Activated gamma-delta T cell (primary cell): ENCODE results near the gene NAA35.
"Not testable (repeated sequence)": the region's sequence is repeated elsewhere in the genome, so short reads cannot be mapped to it uniquely, and the experiment has no call there.

ENCODE experiments used
- DNase-seq: peaks from one replicate; lab custom pipeline; 2025; lab: John Stamatoyannopoulos, UW

The NAA35 gene

DNA sequence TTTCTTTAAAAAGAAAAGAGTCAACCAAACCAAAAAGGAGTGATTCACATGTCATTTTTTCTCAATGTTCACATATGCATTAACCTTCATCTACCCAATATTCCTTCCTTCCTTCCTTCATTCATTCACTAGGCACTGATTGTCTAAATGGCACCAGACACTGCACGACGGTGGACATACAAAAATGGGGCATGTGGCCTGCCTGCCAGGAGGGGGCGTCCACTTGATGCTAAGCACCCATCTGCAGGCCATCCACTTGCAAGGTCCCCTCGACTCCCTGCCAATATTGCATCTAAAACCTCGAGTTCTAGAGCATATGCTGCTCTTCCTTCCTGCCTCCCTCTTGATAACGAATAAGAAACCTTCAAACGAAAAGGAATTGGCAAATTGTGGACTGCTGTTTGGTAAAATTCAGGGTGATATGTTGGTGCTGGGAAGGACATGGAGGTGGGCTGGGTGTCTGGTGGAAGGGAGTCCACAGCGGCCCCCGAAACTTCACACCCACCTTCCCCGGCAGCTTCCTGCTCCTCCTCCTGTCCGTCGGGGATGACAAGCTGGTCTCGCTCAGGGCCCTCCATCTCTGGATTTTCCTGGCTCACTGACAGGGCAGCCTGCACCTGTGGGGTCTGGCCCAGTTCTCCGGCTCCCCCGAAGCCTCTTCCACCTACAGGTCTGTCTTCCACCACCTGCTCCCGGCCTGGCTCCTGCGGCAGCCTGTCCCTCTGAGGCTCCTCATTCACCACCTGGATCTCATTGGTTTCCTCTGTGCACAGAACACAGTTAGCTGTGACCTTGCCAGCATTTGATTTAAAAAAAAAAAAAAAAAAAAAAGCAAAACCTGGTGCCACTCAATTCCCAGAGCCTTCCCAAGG, 94.2 kb downstream of the NAA35 start:
- no peak for DNase-seq

DNA sequence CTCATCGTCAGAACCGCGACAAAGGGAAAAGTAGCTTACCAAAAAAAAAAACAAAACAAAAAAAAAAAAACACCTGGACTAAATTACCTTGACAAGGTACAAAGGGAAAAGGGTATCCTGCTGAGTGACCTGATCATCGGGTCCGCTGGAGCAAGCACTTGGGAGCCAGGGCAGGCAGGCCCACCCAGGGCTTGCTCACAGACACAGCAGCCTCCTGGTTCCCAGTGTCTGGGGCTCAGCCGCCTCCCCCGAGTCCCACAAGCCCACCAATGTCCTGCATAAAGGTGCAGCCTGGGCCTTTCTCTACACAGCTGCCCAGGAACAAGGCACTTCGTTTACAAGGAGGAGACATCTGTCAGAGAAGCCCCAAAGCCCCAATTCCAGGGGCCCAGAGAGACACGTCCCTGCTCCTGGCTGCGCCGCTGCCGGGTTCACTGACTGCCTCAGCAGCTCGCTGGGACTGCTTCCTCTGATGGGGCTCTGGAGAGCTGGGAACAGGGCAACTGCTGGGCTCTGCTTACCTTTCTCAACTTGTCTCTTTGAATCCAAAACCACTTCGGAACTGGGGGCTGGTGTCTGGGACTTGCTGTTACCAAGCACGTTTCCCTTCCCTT, 95.0 kb downstream of the NAA35 start:
- DNase-seq = no peak

DNA sequence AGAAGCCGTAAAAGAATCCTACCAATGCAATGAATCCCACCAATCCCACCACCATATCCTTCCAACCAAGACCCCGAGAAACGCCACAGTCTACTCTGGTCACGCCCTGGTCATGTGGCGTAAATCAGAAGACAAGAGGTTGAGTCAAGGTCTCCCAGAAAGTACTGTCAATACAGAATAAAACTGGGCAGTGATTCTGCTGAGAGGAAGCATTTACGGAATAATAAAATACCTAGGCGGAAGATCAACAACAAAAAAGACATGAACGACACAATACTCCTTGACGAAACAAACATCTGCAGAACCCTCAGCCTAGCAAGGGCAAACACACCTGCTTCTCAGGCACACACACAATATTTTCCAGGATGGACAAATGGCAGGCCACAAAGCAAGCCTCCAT, 95.6 kb downstream of the NAA35 start:
- no peak for DNase-seq

DNA sequence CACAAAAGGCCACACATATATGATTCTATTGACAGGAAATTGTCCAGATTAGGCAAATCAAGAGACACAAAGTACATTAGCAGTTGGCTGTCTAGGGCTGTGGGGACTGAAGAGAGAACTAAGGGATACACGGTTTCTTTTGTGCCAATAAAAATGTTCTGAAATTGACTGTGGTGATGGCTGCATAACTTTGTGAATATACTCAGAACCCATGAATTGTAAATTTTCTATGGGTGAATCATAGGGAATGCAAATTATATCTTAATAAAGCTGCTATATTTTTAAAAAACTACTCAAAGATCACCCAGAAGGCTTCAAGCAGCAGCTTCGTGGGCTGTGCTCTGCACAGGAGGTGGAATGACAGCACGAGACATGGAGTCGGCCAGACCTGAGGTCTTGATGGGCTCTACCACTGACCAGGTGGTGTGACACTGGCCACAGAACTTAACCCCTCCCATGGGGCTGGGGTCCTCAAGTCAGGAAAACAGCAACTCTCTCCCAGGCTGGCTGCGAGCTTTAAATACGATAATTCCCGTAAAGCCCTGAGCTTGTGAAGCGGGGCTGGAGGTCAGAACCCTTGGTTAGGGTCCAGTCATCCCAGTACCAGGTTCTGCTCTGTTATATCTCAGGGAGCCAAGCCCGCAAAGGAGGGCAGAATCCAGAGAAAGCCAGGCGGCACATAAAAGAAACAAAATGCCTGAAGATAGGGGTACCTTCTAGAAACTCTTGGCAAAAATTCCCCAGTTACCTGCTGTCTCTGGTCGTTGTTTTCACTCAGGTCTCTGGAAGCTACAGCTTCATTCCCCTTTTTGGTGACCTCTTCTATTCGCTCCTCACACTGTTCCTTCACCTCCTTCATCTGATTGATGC, 99.3 kb downstream of the NAA35 start:
- no peak for DNase-seq

DNA sequence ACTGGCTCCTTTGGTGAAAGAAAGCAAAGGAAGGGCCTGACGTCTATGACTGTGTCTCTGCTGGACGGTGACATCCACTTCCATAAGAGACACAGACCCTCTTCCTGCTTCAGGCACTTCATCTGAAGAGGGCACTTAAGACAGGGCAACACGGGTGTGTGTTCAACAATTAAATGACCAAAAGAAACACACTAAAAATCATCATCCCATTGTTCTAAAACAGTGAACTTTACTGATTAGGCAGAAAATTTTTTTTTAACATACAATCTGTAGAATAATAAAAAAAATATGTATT, 99.9 kb downstream of the NAA35 start:
- no peak for DNase-seq

DNA sequence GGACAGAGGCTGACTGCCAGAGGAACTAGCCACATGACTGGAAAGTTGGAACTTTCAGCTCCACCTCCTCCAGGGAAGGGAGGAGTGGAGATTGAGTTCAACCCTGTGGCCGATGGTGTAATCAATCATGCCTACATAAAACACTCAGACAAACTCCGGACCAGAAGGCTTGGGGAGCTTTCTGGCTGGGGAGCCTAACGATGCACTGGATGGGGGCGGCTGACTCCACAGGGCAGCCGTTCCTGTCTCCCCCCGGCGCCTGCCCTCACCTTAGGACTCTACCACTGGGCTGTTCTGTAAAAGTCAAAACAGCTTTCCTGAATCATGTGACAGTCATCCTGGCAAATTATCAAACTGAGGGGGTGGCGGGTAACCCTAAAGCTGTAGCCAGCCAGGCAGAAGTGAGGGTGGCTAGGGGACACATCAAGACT, 100.4 kb downstream of the NAA35 start:
- no peak for DNase-seq

DNA sequence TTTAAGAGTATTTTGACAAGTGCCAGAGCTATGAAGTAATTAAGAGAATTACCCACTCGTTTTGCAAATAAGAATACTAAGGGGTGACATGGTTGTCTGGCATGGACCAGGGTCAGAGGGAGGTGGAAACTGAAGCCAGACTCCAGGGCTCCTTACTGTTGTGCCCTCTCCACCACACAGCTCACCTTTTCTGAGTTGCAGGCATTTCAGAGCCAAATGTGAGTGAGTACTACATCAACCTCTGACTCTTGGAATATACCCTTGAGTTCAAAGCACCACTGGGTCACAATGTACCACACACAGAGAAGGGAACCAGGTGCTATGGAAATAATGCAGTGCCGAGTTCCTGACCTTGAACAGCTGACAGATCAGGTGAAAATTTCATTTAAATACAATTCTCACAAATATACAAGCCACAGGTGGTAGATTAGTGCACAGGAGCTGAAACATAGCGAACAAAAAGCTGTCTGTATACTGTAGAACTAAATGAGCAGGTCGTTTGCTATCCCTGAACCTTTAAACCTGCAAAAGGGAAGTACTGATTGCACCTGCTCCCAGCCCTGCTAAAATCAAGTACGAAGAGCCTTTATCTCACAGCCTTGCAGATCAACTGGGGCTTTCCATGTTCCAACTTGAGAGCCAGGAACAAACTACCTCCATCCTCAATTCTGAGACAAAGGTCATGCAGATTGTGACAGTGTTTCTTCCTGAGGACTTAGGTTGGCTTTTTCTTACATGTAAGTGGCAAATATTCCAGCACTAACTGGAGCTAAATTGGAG, 101.4 kb downstream of the NAA35 start:
- no peak for DNase-seq

DNA sequence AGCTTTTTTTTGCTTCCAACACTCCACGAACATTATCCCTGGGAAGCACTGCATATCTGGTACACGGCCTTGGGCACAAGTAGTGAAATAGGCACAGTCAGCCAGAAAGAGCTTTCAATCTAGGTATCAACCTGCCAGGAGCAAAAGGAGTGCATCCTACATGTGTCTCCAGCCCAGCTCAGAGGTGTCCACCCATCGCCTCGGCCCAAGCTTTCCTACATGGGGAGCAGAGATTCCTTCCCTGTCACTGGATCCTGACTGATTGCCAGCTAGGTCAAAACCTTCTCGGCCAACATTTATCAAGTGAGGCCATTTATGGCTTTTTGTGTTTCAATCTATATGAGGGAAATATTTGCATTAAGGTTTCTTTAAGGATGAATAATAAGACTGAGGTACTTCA, 102.6 kb downstream of the NAA35 start:
- no peak for DNase-seq

DNA sequence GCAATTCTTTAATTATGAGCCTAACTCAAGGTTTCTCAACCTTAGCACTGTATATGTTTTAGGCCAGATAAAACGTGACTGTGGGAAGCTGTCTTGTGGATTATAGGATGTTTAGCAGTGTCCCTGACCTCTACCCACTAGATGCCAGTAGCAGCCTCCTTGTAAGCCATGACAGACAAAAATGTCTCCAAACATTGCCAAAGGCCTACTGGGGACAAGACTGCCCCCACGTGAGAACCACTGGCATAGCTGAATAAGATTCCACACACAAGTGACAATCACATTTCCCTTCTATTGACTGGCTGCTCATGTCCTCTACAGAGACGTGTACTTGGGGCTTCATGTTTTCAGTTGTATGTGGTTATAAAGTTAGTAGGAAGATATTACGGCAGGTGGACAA, 103.1 kb downstream of the NAA35 start:
- DNase-seq = no peak

DNA sequence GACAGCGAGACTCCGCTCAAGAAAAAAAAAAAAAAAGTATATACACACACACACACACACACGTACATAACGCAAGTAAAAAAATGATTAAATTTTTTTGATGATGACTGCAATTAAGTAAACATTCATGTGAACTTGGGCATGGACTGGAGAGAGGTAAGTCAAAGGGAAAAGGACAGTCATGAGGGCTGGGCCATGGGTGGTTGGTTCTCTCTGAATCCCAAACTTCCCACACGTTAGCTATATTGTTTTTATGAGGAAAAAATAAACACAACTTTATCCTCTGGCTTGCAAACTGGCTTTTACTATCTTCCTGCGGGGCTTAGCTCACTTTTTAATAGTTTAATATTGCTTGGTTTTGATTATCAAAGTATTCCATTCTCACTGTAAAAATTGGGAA, 104.7 kb downstream of the NAA35 start:
- DNase-seq = no peak

DNA sequence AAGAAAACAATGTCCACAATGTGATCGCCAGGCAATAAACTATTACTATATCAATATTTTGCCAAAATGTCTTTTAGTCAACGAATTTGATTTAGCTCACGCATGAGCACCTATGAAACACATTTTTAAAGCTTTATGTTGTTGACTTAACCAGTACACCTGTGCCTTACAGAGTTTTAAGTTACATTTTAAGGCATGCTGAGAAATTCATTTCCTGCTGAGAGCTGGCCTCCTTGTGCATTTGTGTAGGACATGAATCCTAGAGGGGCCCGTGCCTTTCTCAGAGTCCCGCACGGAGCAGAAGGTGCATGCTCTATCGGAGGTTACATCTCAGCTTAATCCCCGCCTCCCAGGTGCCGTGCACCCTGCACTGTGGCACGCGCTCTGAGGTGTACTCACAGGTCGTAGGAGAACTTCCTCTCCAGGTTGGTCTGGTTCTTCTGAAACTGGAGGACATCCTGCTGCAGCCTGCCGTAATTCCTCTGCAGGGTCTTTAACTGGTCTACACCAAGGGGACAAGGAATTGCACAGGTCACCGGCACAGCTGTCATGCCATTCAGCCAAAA, 105.2 kb downstream of the NAA35 start:
- DNase-seq = no peak

DNA sequence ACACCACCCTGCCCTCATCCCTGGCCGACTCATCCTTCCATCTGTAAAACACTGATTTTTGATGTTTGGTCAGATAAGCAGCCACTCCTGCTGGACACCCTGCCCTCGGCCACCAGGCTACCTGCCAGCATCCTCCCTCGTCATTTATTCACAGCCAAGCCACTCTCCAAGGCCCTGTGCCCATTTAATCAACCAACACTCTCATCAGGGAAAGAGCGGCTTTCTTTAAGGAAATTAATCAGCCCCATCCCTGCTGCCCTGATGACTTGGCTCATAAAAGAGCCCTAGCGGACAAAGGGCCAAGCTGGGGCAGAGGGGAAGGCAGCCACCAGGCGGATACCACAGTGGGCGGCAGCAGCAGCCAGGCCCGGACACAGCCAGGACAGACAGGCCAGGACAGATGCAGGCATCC, 106.0 kb downstream of the NAA35 start:
- no peak for DNase-seq

DNA sequence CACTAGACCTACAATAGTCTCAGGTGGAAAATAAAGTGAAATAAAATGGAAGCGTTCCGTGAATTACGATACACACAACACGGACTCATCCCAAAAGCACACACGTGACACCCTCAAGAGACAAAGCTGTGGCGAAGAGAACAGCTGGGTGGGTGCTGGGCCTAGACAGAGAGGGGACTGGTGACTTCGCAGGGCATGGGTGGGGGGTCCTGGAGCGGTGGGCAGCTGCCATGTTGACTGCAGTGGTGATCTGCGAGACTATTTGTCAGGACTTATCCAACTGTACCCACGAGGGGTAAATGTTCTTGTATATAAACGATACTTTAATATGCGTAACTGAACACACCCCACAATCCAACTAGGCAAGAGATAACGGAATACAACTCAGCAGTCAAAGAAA, 106.4 kb downstream of the NAA35 start:
- DNase-seq = no peak

DNA sequence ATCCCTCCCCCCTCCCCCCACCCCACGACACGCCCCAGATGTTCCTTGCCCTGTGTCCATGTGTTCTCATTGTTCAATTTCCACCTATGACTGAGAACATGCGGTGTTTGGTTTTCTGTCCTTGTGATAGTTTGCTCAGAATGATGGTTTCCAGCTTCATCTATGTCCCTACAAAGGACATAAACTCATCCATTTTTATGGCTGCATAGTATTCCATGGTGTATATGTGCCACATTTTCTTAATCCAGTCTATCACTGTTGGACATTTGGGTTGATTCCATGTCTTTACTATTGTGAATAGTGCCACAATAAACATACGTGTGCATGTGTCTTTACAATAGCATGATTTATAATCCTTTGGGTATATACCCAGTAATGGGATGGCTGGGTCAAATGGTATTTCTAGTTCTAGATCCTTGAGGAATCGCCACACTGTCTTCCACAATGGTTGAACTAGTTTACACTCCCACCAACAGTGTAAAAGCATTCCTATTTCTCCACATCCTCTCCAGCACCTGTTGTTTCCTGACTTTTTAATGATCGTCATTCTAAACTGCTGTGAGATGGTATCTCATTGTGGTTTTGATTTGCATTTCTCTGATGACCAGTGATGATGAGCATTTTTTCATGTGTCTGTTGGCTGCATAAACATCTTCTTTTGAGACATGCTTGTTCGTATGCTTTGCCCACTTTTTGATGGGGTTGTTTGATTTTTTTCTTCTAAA, 107.2 kb downstream of the NAA35 start:
- not testable (repeated sequence) for DNase-seq

DNA sequence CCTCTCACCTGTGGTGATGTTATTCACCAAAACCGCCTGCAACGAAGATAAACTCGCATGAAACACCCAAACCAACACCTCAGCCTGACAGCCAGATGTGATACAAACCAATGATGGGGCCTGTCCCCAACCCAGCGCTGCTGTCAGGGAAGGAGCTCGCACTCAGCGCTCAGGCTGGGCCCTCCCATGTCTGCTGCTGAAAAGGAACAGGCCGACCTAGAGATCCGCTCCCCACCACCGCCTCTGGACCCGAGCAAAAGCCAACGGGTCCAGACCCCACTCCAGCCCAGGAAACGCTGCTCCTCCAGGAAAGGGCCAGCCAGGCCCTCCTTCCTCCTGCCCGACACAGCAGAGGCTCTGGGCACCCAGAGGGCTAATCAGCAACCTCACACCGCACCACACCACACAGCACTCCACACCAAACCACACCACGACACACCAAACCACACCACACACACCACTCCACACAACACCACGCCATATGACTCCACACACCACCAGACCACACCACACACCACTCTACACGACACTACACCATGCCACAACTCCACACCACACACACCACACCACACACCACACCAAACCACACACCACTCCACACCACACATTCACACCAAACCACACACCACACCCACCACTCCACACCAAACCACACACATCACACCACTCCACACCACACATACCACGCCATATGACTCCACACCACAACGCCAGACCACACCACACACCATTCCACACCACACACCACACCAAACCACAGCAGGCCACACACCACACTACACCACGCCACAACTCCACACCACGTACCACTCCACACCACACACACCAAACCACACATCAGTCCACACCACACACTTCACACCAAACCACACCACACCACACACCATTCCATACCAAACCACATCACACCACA, 111.9 kb downstream of the NAA35 start:
- no peak for DNase-seq

DNA sequence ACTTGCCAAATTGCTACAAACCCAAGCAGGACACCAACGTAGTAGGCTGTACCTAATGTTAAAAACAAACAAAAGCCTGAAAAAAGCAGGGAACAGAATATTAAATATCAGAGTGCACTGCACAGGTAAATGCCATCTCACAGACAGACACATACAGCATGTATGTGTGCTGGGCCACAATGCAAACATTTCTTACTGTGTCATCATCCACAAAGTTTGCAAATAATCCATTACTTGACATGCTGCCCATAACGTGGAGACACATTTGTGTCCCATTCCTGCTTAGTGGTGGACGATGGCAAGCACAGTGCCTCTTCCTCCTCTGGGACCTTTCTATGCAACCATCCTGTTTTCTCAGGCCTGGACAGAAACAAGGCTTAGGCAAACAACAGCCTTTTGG, 113.7 kb downstream of the NAA35 start:
- no peak for DNase-seq

DNA sequence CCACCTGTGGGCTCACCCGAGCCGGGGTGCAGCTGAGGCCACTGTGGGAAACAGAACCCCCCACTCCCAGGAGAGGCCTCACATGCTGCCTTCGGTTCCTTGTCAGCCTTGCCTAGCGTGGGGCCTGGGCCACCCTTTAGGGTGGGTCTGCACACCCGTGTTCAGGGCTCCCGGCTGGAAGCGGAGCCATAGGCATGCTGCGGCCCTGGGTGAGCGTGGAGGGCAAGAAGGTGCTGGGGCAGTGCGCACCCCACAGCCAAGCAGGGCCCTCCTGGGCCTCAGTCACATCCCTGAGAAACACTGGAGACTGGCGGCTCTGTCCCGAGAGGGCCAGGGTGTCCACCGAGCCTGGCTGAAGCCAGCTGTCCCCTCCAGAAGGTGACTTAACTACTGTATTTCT, 116.5 kb downstream of the NAA35 start:
- DNase-seq = no peak

DNA sequence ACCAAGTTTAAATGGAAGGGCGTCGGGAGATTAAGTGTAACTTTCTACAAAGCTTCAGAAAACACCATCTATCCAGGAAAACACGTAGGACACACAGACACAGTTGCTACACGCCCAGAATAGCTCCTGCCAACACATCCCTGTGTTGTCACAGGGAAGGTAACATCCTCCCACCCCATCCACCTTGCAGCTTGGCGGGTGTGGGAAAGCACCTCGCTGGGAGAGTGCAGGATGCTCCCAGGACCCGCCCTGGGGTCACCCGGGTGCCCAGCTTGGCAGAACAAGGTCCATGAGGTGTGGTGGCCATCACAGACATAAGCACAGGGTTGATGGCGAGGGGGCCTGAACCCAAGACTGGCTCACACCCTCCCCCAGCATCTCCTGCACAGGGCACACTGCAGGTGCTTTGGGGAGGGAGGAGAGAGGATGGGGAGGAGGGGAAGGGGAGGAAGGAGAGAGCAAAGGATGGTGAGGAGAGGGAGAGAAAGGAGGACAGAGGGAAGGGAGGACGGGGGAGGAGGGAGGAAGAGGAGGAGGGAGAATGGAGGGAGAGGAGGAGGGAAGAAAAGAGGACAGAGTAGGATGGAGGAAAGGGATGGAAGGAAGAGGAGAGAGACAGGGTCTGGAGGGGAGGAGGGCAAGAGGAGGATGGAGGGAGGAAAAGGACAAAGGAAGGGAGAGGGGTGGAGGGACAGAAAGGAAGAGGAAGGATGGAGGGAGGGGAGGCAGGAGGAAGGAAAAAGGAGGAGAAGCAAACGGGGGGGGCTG, 121.2 kb downstream of the NAA35 start:
- no peak for DNase-seq
